Suppressor macrophage treated with lipopolysaccharide for 1 hour (primary cell): Measurements from ENCODE around the gene TRPV2.

ENCODE experiments used
- DNase-seq, 3 donors: peaks; one replicate each; pipeline ENCODE4 v3.0.0-alpha.2; 2020 to 2022

Gene TRPV2

DNA sequence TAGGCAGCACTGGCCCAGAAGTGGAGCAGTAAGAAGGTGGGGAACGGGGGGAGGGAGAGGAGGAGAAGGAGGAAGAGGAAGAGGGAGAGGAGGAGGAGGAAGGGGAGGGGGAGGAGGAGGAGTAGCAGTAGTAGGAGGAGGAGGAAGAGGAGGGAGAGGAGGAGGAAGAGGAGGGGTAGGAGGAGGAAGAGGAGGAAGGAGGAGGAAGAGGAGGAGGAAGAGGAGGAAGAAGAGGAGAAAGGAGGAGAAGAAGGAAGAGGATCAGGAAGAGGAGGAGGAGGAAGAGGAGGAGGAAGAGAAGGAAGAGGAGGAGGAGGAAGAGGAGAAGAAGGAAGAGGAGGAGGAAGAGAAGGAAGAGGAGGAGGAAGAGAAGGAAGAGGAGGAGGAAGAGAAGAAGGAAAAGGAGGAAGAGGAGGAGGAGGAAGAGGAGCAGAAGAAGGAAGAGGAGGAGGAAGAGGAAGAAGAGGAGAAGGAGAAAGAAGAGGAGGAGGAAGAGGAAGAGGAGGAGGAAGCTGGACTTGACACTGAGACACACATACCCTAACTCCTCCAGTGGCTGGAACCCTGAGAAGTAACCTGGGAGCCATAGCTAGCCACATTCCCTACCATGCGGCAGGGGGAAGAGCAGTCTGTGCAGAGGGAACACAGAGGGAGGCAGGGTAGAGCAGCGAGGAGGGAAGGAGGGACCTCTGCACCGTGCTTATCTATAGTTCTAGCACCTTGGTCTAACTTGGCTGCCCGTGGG lies 40.8 kb downstream of the TRPV2 start:
- no peak for DNase-seq

DNA sequence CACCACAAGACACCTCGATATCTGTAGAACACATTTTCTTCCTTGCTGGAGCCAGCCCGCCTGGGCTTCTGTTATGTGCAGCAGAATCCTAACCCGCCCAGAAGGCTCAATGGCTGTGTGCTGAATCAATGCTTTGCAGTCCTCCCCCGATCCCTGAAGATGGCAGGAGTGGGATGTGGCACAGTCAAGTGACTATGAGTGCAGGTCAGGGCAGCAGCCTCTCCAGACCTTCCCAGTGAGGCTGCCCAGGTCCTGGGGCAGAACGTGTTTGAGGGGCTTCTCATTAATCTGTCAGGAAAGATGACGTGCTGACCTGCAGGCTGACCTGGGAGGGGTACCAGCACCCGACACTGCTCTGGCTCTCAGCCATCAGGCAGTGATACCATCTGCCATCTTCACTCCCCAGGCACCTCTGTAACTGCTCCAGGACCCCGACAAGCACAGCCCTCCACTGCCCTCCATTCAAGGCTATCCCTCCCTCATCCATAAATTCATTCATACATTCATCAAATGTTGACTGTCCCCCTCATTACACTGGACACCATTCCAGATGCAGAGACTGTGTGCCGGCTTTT lies 41.5 kb downstream of the TRPV2 start:
- no peak for DNase-seq

DNA sequence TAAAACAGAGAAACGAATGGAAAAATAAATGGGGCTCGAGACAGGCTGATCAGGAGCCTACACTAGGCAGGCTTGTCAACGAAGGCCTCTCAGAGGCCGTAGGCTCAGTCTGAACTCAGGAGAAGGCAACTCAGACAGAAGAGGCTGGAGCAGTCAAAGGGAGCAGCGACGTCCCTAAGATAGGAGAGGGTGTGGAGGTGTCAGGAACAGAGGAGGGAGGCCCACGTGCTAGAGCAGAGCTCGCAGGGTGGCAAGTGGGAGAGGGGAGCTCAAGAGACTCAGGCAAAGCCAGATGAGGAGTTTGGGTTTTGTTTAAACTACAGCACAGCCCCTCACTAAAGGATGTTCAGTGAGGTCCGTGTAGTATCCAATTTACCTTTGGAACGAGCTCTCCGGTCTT lies 43.9 kb downstream of the TRPV2 start:
- no peak for DNase-seq

DNA sequence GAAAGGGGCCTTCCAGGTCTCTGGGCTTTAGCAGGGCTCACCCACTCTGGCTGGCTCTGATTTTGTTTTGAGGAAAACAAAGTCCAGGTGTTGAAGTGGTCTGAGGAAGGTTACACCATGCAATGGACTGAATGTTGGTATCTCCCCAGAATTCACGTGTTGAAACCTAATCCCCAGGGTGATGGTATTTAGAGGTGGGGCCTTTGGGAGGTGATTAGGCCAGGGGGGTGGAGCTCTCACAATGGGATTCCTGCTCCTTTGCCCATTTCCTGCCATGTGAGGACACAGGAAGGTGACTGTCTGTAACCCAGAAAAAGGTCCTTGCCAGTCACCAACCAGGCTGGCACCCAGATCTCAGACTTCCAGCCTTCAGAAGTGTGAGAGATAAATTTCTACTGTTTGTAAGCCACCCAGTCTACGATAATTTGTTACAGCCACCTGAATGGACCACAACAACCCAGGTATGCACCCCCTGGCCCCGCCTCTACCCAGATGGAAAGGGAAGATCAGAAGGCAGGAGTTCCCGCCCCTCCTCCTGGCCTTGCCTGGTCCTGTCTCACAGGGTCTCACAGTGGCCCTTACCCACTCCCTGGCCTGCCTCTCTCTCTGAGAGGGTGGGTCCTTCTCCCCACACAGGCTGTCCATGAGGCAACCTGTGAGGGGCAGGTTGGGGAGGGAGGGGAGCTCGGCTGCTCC lies 44.6 kb downstream of the TRPV2 start:
- no peak for DNase-seq

DNA sequence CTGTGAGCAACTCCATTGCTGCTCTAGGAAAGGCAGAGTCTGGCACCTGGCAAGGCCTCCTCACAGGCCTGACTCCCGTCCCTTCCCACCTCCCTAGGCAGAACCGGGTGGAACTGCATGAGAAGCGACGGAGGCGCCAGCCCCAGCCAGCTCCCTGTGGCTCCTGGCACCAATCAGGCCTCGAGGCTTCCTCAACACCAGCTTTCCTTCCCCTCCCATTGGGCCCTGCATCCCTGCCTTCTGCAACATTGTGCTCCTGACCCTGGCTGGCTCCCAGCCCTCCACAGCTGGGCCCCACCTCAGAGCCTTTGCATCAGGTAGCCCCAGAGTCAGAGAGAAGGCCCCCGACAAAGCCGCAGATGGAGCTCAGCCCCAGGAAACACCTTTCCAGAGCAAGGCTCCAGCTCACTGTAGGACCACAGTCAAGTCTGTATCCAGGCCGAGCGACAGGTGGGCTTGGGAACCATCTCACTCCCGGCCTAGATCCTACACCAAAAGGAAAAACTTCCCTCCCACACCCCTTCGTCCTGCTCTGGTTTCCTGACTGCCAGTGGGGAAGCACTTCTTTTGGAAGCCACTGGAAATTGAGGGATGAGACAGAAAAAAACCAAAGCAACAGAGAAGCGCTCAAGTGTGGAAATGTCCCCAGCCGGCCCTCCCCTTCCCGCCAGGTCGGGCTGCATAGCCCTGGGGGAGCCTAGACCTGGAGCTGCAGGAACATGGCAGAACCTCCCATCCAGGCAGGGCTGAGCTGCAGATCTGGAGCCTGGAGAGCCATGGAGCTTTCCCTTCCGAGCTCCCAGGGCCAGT lies 45.6 kb downstream of the TRPV2 start:
- DNase-seq: no peak

DNA sequence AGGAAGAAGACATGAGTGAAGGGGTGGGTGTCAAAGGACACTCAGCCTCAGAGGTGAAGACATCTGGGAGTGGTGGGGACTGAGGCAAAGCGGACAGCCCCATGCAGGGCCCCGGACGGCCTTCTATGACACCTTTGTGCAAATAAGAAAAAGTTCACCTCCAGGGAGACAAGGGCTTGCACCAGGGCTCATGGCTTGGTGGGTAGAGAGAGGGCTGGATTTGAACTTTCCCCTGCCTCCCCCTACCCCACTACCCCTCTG lies 46.2 kb downstream of the TRPV2 start:
- no peak for DNase-seq

DNA sequence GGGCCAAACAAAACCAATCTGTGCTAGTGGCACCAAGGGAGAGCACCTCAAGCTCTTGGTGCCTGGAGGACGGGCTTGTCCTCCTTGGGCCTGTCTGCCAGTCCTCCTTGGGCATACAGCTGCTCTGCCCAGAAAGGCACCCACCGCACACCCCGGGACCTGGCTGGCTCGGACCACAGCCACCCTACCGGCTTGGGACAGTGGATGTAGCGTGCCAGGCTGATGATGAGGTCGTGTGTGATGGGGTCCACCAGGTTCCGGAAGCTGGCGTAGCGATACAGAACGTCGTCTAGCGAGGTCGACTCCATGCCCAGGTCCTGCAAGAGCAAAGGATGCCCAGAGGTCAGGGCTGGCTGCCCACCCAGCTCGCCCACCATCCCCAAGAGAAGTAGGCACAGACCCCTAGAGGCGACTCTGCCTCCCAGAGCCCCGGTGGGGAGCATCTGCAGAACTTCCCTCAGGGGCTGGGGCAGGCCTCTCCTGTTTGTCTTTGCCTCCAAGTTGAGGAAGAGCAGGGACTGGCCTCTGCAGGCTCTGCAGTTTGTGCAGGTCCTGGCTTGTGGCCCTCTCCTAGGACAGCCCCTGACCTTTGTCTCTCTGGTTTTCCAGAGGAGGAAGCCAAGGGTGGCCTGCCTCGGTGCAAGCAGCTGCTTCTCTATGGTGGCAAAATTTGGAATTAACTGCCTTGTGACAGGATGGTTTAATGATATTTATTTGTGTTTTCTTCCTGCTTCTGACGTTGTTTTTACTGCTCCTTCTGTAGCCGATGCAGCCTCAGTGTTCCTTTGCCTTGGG lies 46.9 kb downstream of the TRPV2 start:
- no peak for DNase-seq

DNA sequence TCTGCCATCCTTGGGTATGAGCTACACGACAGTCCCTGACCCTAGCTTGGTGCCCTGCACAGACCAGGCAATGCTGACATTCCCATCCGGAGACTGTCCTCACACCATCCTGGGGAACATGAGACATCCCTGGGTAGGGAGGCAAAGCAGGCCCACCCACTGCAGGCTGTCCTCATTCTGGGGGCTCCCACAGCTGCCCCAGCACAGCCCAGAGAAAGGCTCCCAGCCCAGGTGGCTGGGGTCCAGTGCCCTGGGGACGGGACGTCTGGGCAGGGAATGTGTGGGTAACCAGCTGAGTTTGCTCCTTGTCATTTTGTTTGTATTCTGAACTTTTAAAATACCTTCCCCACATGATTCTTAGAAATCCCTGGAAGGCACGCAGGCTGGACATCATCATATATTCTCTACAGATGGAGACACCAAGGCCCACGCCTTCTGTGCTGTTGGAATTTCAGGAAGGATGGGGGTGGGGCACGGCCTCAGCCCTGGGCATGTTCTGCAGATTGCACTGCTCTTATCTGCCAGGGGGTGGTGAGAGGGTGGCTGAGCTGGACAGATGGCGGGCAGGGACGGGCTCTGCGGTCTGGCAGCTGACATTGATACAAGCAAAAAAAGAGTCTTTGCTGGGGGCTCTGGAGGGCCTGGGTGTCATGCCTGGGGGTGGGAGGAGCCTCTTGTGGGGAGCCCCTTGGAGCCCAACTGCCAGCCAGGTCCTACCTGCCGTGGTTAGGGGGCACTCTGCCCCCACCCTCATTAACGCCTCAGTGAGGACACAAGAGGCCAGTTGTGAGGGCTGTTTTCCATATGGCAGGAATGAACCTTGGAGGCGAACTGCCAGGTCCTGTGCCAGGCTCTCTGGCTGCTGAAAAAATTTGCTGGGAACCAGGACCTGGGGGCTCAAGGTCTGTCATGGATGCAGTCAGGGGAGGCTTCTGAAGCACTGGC lies 48.3 kb downstream of the TRPV2 start:
- DNase-seq: no peak

DNA sequence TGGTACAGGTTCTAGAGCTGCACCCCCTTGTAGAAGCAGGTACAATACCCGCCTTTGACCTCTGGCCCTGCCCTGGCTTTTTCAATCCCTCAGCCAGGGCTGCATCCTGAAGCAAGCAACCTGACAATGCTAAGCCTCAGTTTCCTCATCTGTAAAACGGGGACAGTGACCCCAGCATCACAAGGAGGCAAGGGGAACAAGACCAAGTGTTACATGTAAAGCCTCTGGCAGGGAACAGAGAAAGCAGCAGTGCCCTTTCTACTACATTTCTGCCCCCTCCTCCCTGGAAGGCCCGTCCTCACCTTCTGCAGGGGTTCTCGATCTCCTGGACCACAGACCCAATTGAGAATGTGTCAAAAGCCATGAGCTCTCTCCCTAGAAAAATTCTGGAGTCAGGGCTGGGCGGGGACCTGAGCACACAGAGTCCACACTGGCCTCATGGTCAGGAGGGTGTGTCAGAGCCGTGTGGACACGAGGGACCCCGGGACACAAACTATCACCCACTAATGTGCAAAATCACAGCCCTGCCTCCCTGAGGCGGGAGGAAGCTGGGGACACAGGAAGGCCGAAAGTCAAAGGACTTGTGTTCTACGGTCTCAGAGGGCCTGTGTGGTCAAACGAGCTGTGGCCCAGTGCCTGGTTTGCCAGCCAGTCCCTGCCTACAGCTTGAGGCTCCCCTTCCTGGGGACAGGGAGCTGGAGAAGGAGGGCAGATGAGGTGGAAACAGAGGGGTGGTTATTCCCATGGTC lies 49.1 kb downstream of the TRPV2 start:
- DNase-seq: no peak

DNA sequence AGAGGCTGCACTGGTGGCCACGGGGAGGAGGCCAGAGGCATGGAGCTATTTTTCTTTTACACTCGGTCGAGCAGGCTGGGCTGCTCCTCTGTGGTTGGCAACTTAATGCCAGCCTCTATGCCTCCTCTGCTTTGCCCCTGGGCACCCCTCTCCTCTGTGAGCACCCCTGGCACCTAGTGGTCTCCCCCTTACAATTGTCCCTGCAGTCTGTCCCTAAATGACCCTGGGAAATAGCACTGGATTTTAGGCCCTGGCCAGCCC lies 49.6 kb downstream of the TRPV2 start:
- DNase-seq: no peak

DNA sequence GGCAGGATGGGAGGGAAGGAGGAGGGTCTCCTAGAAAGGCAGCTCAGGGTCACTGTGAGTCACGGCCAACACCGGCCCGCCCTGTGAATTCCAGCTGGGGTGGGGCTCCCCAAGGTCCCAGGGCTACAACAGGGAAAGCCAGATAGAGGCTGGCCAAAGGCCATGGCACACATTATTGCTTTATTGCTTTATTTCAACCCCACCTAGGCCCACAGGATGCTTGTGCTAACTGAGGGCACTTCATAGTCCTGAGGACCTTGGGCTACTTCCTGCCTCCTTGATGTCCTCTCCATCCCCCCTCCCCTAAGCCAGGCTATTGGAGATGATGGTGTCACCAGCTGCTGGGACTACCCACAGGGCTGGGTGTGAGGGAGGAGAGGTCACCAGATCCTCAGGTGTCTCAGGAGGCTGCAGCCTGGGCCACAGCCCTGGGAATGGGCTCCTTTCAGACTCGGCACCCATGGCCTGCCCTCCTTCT lies 50.5 kb downstream of the TRPV2 start:
- DNase-seq: no peak

DNA sequence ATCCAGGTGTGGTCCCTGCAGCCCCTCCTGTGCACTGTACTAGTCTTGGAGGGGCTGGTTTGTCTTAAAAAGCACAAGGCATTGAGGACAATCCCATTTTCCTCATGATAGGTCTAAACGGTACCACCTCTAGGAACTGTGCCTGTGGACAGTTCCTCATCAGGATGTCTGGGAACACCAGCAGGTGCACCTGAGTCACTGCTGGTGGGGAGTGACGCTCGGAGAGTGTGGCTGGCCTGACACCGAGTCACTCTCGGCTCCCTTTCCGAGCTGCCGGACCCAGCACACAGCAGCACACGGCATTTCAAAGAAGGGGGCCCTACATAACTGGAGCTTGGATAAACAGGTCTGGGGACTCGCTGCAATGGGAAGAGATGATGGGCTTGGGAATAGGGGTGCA lies 51.0 kb downstream of the TRPV2 start:
- DNase-seq: no peak

DNA sequence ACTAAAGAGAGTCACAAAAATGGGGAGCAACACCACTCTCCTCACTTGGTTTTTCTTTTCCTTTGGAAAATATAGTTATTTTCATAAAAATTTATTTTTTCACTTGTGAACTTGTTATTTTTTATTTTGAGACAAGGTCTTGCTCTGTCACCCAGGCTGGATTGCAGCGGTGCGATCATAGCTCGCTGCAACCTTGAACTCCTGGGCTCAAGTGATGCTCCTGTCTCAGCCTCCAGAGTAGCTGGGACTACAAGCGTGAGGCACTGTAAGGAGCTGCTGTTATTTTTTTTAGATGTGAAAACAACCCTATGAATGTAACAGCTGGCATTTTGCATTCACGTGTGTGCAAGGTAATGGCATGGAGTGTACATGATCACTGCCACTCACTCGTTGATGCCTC lies 51.7 kb downstream of the TRPV2 start:
- no peak for DNase-seq

DNA sequence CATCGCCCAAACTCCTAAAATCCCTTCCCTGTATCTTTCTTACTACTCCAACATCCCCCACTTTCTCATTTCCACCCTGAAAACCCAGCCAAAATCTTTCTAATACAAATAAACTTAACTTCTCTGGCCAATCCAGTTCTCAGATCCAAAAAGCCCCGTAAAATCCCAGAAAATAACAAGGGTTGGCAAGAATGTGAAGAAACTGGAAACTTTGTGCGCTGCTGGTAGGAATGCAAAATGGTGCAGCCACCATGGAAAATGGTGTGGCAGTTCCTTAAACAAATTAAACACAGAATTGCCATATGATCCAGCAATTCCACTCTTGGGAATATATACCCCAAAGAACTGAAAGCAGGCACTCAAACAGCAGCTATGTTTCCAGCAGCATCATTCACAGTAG lies 52.5 kb downstream of the TRPV2 start:
- DNase-seq: no peak

DNA sequence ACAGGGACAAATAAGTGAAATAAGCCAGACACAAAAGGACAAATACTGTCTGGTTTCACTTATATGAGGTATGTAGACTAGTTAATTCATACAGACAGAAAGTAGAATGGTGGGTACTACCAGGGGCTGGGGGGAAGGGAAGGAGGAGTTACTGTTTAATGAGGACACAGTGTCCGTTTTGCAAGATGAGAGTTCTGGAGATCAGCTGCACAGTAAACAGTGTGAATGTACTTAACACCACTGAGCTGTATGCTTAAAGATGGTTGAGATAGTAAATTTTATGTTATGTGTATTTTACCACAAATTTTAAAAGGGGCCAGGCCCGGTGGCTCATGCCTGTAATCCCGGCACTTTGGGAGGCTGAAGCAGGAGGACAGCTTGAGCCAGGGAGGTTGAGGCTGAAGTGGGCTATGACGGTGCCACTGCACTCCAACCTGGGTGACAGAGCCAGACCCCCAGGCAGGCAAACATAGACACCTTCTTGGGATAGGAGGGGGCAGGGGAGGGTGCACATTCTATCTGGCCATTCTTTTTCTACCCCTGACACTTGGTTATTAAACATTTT lies 53.1 kb downstream of the TRPV2 start:
- no peak for DNase-seq

DNA sequence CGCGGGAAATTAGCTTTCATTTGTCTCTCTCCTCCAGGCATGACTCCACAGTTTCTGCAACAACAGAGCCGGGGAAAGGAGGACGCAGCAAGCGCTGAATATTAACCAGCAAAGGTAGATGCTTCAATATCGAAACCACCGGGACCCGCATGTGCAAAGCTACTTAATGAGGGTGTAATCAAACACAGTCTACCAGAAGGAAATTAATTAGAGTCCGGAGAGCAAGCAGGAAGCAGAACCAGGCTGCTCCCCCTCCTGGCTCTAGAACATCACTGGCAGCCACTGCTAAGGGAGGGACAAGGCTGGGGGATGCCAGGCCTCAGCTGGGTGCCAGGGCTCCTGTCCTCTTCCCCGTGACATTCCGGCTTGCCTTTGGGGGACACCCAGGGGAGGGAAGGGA lies 54.9 kb downstream of the TRPV2 start:
- no peak for DNase-seq

DNA sequence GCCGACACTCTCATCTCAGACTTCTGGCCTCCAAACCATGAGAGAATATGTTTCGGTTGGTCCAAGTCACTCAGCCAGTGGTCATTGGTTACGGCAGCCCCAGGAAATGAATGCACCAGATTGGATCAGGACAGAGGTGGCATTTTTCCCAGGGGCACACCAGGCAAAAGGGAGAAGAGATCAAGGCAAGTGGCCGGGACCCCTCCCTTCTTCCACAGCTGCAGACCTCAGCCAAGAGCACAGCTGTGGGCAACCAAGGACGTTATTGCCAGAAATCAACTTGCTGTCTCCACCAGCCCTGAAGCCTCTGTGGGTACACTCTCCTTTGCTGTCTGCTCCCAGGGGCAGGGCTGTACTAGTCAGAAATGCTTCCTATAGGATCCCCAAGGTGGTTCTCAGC lies 55.9 kb downstream of the TRPV2 start:
- no peak for DNase-seq

DNA sequence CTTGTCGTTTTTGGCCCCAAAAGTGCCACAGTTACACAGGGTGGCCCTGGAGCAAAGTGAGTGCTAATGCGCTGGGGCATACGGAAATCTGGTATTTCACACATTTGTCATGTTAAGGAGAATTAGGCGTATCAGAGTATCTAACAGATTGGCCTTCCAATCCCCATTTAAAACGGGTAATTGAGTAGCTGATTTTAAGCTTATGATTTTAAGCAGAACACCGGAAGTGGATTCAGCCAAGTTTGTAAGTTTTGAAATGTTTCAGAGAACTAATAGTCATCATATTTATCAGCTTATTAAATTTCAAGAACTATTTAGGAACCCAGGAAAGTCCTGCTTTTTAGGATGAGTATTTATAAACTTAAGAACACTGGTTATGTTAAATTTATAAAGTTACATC lies 57.2 kb downstream of the TRPV2 start:
- no peak for DNase-seq

DNA sequence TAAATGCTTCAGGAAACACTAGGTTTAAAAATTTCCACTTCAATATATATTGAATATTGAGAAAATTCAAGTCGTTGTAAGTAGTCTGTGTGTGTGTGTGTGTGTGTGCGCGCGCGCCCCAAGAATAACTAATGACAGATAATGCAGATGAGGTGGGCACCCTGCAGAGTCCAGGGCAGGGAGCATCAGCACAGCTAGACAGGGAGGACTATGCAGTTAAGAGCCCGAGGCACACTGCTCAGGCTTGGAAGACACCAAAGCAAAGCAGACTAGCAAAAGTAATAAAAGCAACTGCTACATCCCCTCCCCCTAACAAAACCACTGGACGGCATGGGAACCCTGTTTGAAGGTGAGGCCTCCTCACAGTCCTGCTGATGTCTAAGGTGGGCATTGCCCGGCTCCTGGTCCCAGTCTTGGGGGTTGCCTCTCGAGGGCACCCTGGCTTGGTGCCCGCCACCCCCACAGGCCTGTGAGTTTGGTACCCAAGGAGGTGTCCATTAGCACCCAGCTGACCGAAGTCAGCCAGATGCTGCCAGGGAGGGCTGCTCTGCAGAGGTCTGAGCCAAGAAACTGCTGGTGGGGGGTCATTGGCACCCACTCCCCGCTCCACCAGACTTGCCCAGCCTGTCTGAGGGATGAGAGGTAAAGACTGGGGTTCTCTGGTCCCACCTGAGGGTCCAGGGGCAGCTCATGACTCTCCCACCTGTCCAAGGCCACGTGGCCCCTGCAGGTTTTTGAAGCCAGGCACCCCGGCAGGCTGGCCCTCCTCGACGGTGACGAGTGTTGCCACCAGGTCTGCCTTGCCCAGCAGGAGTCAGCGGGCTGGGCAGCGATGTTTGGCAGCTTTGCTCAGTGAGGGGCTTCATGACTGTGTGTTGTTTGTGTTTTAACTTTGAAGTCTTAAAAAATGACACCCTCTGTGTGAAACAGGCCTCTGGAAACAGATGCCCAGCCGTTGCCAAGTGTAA lies 58.0 kb downstream of the TRPV2 start:
- no peak for DNase-seq
